SJSA1 (cell line): ENCODE data around the gene EIF2B4. TPM values are rescaled to one million over a fixed set of nuclear protein-coding genes. Genes with fewer than 3 reads are reported as not detected.
"Not testable (repeated sequence)": the region's sequence is repeated elsewhere in the genome, so short reads cannot be mapped to it uniquely, and the experiment has no call there.

Experiments
- DNase-seq, 2 experiments: peaks; one replicate each; pipeline ENCODE4 v3.0.0-alpha.2; 2015 to 2020; ENCODE audit warnings: low spot score in 2 of 2, low read depth in 1 of 2
- H3K27ac ChIP-seq: fragments of 250-450 bp; sonication (Bioruptor Pico); 2 replicates; pipeline ENCODE4 v1.5.1; 2020; ENCODE audit warnings: mild to moderate bottlenecking, moderate library complexity
- H3K27me3 ChIP-seq: fragments of 250-450 bp; sonication (Bioruptor Pico); replicated peaks from 2 replicates; pipeline ENCODE4 v1.5.1; 2020; ENCODE audit warnings: mild to moderate bottlenecking, moderate library complexity
- H3K36me3 ChIP-seq: fragments of 250-450 bp; sonication (Bioruptor Pico); 2 replicates; pipeline ENCODE4 v1.5.1; 2020; ENCODE audit warnings: mild to moderate bottlenecking
- H3K4me1 ChIP-seq: fragments of 250-450 bp; sonication (Bioruptor Pico); replicated peaks from 2 replicates; pipeline ENCODE4 v1.6.1; 2021; ENCODE audit warnings: mild to moderate bottlenecking
- H3K4me3 ChIP-seq: fragments of 250-450 bp; sonication (Bioruptor Pico); 2 replicates; pipeline ENCODE4 v1.5.1; 2020; ENCODE audit warnings: mild to moderate bottlenecking
- H3K9me3 ChIP-seq: fragments of 250-450 bp; sonication (Bioruptor Pico); replicated peaks from 2 replicates; pipeline ENCODE4 v1.5.1; 2020; ENCODE audit warnings: mild to moderate bottlenecking
- total RNA-seq: library from RNA; depleted of rRNA; stranded (reverse); fragments of >200 nt; shearing (Covaris generic); gene quantifications from 2 replicates; pipeline ENCODE4 v1.2.3, GENCODE V29; 2014

EIF2B4 gene
- total RNA-seq, 1 experiment from 2014 or later = 29.8 TPM

GRCh38 chr2:27370816-27371620 is 880 bp upstream of the EIF2B4 start:
- peaks cover 82% of the 10 kb centered on the region for H3K36me3 ChIP-seq
- peak in 1 of 2 experiments; percentile 74 for DNase-seq
- no peaks in the 10 kb centered on the region for H3K27me3 ChIP-seq

DNA sequence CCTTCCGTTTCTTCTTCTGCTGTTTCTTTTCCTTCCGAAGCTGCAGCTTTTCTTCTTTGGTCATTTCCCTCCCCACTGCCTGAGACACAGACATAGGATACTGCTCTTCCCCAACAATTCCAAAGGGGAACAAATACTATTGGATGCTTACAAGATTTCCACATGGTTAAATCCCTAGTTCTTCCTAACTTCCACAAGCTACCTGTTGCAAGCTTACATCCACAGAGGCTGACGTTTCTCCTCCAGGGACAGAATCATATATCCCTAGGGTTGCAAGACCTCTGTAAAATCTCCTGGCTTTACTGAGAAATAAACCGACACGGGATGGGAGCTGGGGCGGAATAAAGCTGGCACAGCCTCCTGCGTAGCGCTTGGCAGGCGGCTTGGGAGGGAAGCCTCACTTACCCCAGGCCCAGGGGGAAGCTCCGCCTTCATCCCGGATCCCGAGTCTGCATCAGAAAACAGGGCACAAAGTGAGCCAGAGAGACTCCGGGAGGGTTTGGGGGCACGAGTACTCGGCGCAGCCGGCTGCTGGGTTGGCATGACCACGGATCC is 590 bp downstream of the EIF2B4 start:
- peaks cover 21% of the 10 kb centered on the region for H3K4me1 ChIP-seq
- H3K4me3 ChIP-seq = peak overlapping the region; percentile 89
- no peaks in the 10 kb centered on the region for H3K27me3 ChIP-seq
- H3K9me3 ChIP-seq = no peaks in the 10 kb centered on the region
- H3K36me3 ChIP-seq = peaks cover 79% of the 10 kb centered on the region
- peak overlapping the region; percentile 26 for H3K27ac ChIP-seq
- peak in 1 of 2 experiments; percentile 61 for DNase-seq

More at GRCh38 chr2:27370816-27371620, 880 bp upstream of the EIF2B4 start:
- Histone ChIP-seq H3K9me3 (no peaks in the 10 kb centered on the region), H3K4me1 (peaks cover 21% of the 10 kb centered on the region), H3K27ac (peak overlapping the region; percentile 69), H3K4me3 (peak overlapping the region; percentile 89)

DNA sequence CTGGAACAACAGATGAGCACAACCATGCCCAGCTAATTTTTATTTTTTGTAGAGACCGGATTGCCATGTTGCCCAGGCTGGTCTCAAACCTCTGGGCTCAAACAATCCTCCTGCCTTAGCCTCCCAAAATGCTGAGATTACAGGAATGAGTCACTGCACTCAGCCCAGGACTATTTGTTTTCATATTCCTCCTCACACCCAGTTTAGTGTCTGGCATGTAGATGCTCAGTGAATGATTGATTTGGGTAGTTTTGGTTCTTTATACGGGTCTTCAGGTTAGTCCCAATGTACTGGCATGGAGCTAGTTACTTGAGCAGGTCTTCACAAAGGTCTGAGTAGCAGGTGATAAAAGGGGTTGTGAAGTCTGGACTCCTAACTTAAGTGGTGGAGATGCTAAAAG is 6.2 kb downstream of the EIF2B4 start:
- no peaks in the 10 kb centered on the region for H3K27me3 ChIP-seq
- 0 out of 2 replicates have a peak, but pooled peaks cover 4% of the 10 kb centered on the region for H3K4me1 ChIP-seq
- no peaks in the 10 kb centered on the region for H3K9me3 ChIP-seq
- DNase-seq = no peak
- no peak overlapping the region for H3K27ac ChIP-seq
- H3K4me3 ChIP-seq = no peak overlapping the region
- H3K36me3 ChIP-seq = peaks cover 65% of the 10 kb centered on the region

- no peak overlapping the region for H3K4me3 ChIP-seq
- H3K4me1 ChIP-seq = no peaks in the 10 kb centered on the region
- no peaks in the 10 kb centered on the region for H3K27me3 ChIP-seq
- H3K36me3 ChIP-seq = peaks cover 55% of the 10 kb centered on the region
- DNase-seq = no peak
- H3K9me3 ChIP-seq = no peaks in the 10 kb centered on the region
- H3K27ac ChIP-seq = no peak overlapping the region
Observed at GRCh38 chr2:27362678-27363420, 7.3 kb downstream of the EIF2B4 start.

- Histone ChIP-seq H3K36me3 (0 out of 2 replicates have a peak, but pooled peaks cover 3% of the 10 kb centered on the region), H3K27ac (peak within 1 kb of the TSS; percentile 73), H3K4me1 (no peaks in the 10 kb centered on the region), H3K27me3 (no peaks in the 10 kb centered on the region), H3K4me3 (peak within 1 kb of the TSS; percentile 67), H3K9me3 (no peaks in the 10 kb centered on the region)
- DNase-seq = peak; percentile 96 to 99
Observed at GRCh38 chr2:27356382-27357181, 13.6 kb downstream of the EIF2B4 start, which contains the start of gene GTF3C2. TSS of gene GTF3C2 (minus strand) at chr2:27356764. CDS start at chr2:27343554, 13,210 bp downstream.

DNA sequence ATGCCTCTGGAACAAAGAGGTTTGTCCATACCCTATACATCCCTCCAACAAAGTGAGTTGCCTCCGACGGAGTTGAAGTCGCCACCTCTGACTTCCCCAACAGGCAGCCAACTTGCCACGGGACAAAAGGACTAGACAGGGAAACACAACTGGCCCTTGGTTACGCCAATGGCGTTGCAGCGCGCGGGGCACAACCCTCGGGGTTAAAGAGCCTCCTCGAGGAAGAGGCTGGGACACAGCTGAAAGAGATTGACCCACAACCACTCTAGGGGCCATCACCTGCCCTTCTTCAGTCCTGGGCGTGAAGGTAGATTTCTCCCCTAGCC is 14.1 kb downstream of the EIF2B4 start:
- Histone ChIP-seq H3K4me1 (no peaks in the 10 kb centered on the region), H3K27me3 (no peaks in the 10 kb centered on the region), H3K36me3 (0 out of 2 replicates have a peak, but pooled peaks cover 3% of the 10 kb centered on the region), H3K4me3 (peak overlapping the region; percentile 67), H3K9me3 (no peaks in the 10 kb centered on the region), H3K27ac (peak overlapping the region; percentile 73)
- DNase-seq = peak in 1 of 2 experiments; percentile 56

DNA sequence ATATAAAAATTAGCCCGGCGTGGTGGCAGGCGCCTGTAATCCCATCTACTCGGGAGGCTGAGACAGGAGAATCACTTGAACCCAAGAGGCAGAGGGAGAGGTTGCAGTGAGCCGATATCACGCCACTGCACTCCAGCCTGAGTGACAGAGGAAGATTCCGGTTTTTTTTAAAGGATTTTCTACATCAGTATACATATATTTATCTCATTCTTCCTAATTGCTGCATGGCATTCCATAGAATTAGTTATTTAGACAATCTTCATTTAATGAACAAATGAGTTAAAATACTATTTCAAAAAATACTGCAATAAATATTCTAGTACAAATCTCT is 15.6 kb downstream of the EIF2B4 start:
- 0 out of 2 replicates have a peak, but pooled peaks cover 3% of the 10 kb centered on the region for H3K36me3 ChIP-seq
- no peaks in the 10 kb centered on the region for H3K4me1 ChIP-seq
- H3K4me3 ChIP-seq = no peak overlapping the region
- no peak for DNase-seq
- no peaks in the 10 kb centered on the region for H3K27me3 ChIP-seq
- no peaks in the 10 kb centered on the region for H3K9me3 ChIP-seq
- H3K27ac ChIP-seq = no peak overlapping the region

DNA sequence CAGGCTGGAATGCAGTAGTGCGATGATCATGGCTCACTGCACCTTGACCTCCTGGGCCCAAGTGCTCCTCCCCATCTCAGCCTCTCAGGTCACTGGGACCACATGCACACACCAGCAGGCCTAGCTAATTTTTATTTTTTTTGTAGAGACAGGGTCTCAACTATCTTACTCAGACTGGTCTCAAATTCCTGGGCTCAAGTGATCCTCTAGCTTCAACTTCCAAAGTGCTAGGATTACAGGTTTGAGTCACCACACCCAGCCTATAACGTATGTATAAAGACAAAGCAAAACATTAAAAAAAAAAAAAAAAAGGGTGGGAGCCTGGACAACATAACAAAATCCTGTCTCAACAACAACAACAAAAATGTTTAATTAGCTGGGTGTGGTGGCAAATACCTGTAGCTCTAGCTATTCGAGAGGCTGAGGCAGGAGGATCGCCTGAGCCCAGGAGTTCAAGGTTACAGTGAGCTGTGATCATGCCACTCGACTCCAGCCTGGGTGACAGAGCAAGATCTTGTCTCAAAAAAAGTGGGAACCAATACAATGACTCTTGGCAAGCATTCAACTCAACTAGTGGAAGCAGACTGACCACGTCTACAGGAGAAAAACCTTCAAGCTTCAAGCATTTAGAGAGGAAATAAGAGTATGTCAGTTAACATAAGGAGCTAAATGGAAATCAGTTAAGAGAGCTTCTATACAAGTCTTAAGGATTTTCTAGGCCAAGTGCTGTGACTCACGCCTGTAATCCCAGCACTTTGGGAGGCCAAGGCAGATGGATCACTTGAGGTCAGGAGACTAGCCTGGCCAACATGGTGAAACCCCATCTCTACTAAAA is 16.2 kb downstream of the EIF2B4 start:
- H3K4me3 ChIP-seq = no peak overlapping the region
- DNase-seq = no peak
- H3K36me3 ChIP-seq = 0 out of 2 replicates have a peak, but pooled peaks cover 3% of the 10 kb centered on the region
- no peaks in the 10 kb centered on the region for H3K27me3 ChIP-seq
- no peaks in the 10 kb centered on the region for H3K9me3 ChIP-seq
- H3K27ac ChIP-seq = no peak overlapping the region
- H3K4me1 ChIP-seq = no peaks in the 10 kb centered on the region

- not testable (repeated sequence) for DNase-seq, H3K9me3 ChIP-seq, H3K4me3 ChIP-seq, H3K27me3 ChIP-seq, H3K4me1 ChIP-seq, H3K36me3 ChIP-seq, H3K27ac ChIP-seq
Observed at GRCh38 chr2:27353386-27353761, 16.8 kb downstream of the EIF2B4 start.

- no peak for DNase-seq
- no peak overlapping the region for H3K4me3 ChIP-seq
- no peaks in the 10 kb centered on the region for H3K4me1 ChIP-seq
- 0 out of 2 replicates have a peak, but pooled peaks cover 3% of the 10 kb centered on the region for H3K36me3 ChIP-seq
- no peaks in the 10 kb centered on the region for H3K9me3 ChIP-seq
- no peak overlapping the region for H3K27ac ChIP-seq
- no peaks in the 10 kb centered on the region for H3K27me3 ChIP-seq
Observed at GRCh38 chr2:27351802-27352598, 18.1 kb downstream of the EIF2B4 start.

DNA sequence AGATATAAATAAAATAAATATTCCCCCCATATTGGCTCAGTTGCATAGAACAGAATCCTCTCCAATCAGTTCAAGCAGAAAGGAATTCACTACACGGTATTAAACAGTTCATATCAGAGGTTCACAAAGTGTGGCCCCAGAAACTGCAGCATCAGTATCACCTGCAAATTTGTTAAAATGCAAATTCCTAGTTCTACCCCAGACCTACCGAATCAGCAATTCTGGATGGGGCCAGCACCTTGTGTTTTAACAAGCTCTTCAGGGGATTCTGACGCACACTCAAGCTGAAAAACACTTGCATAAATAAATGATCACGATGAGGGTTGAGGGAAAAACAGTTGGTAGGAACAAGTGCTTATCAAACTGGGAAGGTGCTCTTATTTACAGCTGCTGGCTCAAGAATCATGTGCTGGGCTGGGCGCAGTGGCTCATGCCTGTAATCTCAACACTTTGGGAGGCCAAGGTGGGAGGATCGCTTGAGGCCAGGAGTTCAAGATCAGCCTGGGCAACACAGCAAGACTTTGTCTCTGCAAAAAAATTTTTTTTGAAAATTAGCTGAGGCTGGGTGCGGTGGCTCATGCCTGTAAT is 19.9 kb downstream of the EIF2B4 start:
- H3K9me3 ChIP-seq = no peaks in the 10 kb centered on the region
- H3K27ac ChIP-seq = no peak overlapping the region
- no peaks in the 10 kb centered on the region for H3K4me1 ChIP-seq
- H3K4me3 ChIP-seq = no peak overlapping the region
- 0 out of 2 replicates have a peak, but pooled peaks cover 3% of the 10 kb centered on the region for H3K36me3 ChIP-seq
- H3K27me3 ChIP-seq = no peaks in the 10 kb centered on the region
- no peak for DNase-seq

DNA sequence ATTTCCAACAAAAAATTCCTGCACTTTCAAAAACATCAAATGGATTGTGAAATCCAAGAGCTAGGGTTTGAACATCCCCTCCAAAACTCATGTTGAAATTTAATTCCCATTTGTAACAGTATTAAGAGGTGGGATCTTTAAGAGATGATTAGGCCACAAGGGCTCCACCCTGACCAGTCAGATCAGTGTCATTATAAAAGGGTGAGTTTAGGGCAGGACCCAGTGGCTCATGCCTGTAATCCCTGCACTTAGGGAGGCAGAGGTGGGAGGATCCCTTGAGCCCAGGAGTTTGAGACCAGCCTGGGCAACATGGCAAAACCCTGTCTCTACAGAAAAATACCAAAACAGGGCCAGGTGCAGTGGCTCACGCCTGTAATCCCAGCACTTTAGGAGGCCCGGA is 22.5 kb downstream of the EIF2B4 start:
- Histone ChIP-seq H3K4me1 (no peaks in the 10 kb centered on the region), H3K27me3 (no peaks in the 10 kb centered on the region), H3K27ac (no peak overlapping the region), H3K4me3 (no peak overlapping the region), H3K9me3 (no peaks in the 10 kb centered on the region), H3K36me3 (peaks cover 12% of the 10 kb centered on the region)
- DNase-seq = no peak
